Transverse colon (tissue), 4 donors: Measurements from ENCODE around the gene PCP4L1. TPM values are rescaled to one million over a fixed set of nuclear protein-coding genes. Genes with fewer than 3 reads are reported as not detected.
"Not testable (repeated sequence)": the region's sequence is repeated elsewhere in the genome, so short reads cannot be mapped to it uniquely, and the experiment has no call there.

Experiments
- DNase-seq: peaks from one replicate; pipeline ENCODE4 v3.0.0-alpha.2; 2019
- H3K27ac ChIP-seq, 4 donors: fragments of 200-600 bp; sonication (generic); 2 replicates each; pipeline ENCODE4 v1.5.1; 2016 to 2018; ENCODE audit warnings: inconsistent platforms in 4 of 4
- H3K27me3 ChIP-seq: fragments of 200-600 bp; sonication (generic); 2 replicates; pipeline ENCODE4 v1.5.1; 2017; ENCODE audit warnings: inconsistent platforms
- H3K36me3 ChIP-seq, 4 donors: fragments of 200-600 bp; sonication (generic); 2 replicates each; pipeline ENCODE4 v1.5.1; 2017 to 2019; ENCODE audit warnings: inconsistent platforms in 4 of 4
- H3K4me1 ChIP-seq, 4 donors: fragments of 200-600 bp; sonication (generic); 2 replicates each; pipeline ENCODE4 v1.5.1; 2017 to 2020; ENCODE audit warnings: inconsistent platforms in 4 of 4
- H3K4me3 ChIP-seq, 4 donors: fragments of 200-600 bp; sonication (generic); 1 replicate in 1 of 4; 2 replicates in 3 of 4; pipeline versions ENCODE4 v1.5.1 to v1.6.1; 2017 to 2019; ENCODE audit warnings: inconsistent platforms in 4 of 4
- H3K9me3 ChIP-seq, 2 donors: fragments of 200-600 bp; sonication (generic); 2 replicates each; pipeline ENCODE4 v1.5.1; 2017 to 2019; ENCODE audit warnings: inconsistent platforms in 2 of 2
- EP300 ChIP-seq: sonication (generic); formaldehyde crosslinking; IDR thresholded peaks from one replicate; pipeline ENCODE4 v1.6.1; 2017; ENCODE audit warnings: antibody characterized with exemption, low read depth
- POLR2A ChIP-seq: fragments of 450-650 bp; IDR thresholded peaks from one replicate; pipeline ENCODE4 v1.6.1; 2016; ENCODE audit warnings: antibody characterized with exemption, mild to moderate bottlenecking, moderate library complexity
- POLR2AphosphoS5 ChIP-seq, 3 donors: sonication (generic); formaldehyde crosslinking; IDR thresholded peaks; one replicate each; pipeline ENCODE4 v1.6.1; 2016; ENCODE audit warnings: antibody characterized with exemption in 3 of 3
- WGBS, 2 donors: methylation state at CpG; one replicate each; pipeline ENCODE4 v1.1.5; 2018; ENCODE audit warnings: low coverage in 1 of 2; 5-methylcytosine and 5-hydroxymethylcytosine counted together
- in situ Hi-C, 4 donors: fragments of 200-750 bp; cut with MboI; loops; one replicate each; pipeline versions ENCODE4 v1.15.0 to v1.15.1; 2017; ENCODE audit warnings: low sequenced_read_pairs in 3 of 4, low pct_ligation_motif_present in 1 of 4, low pct_unique_long_range_greater_than_20kb in 1 of 4
- intact Hi-C: fragments of 100-400 bp; cut with DNase I; formaldehyde crosslinking; loops from one replicate; pipeline ENCODE4 v1.15.1; 2023; ENCODE audit warnings: low total_unique reads
- total RNA-seq, 4 donors: library from RNA; depleted of rRNA; stranded (reverse); fragments of >200 nt; gene quantifications; one replicate each; pipeline ENCODE4 v1.1.0, GENCODE V29; 2016
- TF ChIP-seq, protein P1 (sequence below), 5 experiments: fragments of 200-600 bp in 3 of 5; fragments of 450-650 bp in 2 of 5; sonication (generic) in 3 of 5; IDR thresholded peaks; 1 replicate in 2 of 5; 2 replicates in 3 of 5; pipeline ENCODE4 v1.5.1; 2016 to 2017; ENCODE audit warnings: antibody characterized with exemption in 5 of 5, inconsistent platforms in 3 of 5, mild to moderate bottlenecking in 2 of 5, moderate library complexity in 1 of 5

Gene PCP4L1
- total RNA-seq, 4 donors from 2014 or later: 1.8 to 2.1 TPM; not detected in 2

DNA sequence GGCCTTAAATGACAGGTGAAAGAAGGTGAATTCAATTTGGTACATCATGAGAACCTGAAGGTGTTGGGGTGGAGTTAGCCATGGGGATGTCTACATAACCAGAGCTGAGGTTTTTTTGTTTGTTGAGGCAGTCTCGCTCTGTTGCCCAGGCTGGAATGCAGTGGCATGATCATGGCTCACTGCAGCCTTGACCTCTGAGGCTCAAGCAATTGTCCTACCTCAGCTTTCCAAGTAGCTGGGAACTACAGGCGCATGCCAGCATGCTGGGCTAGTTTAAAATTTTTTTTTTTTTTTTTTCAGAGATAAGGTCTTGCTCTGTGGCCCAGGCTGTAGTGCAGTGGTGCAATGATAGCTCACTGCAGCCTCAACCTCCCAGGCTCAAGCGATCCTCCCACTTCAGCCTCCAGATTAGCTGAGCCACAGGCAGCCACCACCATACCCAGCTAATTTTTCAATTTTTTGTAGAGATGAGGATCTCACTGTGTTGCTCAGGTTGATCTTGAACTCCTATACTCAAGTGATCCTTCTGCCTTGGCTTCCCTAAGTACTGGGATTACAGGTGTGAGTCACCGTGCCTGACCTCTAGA is 53.1 kb downstream of the PCP4L1 start:
- H3K9me3 ChIP-seq: no peaks in the 10 kb centered on the region
- in situ Hi-C loops (no loop called here), intact Hi-C loops (no loop called here)
- H3K4me1 ChIP-seq: peaks cover 0 to 17% (median 4%) of the 10 kb centered on the region in 4 donors
- no peaks in the 10 kb centered on the region for H3K27me3 ChIP-seq
- H3K36me3 ChIP-seq: no peaks in the 10 kb centered on the region
- no peak for DNase-seq
- 93% methylated on average over 4 of the region's 4 CpGs; no CpG with 5 or more reads in 1 of the 2 donors for WGBS, 2 donors
- H3K4me3 ChIP-seq: no peak overlapping the region
- TF ChIP-seq POLR2A (no peak), EP300 (no peak), POLR2AphosphoS5 (IDR thresholded peaks at IDR 0.05) (no peak)
- TF ChIP-seq, protein P1, sequence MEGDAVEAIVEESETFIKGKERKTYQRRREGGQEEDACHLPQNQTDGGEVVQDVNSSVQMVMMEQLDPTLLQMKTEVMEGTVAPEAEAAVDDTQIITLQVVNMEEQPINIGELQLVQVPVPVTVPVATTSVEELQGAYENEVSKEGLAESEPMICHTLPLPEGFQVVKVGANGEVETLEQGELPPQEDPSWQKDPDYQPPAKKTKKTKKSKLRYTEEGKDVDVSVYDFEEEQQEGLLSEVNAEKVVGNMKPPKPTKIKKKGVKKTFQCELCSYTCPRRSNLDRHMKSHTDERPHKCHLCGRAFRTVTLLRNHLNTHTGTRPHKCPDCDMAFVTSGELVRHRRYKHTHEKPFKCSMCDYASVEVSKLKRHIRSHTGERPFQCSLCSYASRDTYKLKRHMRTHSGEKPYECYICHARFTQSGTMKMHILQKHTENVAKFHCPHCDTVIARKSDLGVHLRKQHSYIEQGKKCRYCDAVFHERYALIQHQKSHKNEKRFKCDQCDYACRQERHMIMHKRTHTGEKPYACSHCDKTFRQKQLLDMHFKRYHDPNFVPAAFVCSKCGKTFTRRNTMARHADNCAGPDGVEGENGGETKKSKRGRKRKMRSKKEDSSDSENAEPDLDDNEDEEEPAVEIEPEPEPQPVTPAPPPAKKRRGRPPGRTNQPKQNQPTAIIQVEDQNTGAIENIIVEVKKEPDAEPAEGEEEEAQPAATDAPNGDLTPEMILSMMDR (IDR thresholded peaks at IDR 0.05): no peak
- no peak overlapping the region for H3K27ac ChIP-seq

DNA sequence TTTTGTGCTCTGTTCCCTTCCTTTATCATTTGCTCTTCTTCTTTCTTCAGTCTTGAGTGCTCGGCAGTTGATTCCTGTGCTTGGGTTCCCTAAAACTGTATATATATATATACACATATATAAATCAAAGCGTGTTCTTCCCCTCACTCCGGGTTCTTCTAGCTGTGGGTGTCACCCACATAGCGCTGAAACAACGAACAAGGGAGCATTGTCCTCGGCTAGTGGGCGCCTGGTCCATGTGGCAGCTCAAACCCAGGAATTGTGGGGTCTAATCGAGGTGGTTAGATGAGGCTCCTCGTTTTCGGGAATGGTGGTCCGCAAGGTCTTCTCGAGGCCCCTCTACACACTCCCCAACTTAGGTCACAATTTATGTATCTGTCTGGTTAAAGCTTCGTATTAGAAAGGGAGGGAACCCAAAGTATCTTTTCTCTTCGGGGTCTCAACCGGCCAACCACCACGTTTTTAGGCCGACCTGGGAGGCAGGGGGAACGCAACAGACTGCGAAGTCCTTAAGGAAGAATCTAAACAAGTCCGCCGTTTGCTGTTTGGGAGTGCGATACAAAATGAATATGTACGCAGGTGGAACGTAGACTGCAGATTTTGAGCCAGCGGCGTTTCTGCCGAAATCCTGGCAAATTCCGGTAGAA is 55.1 kb downstream of the PCP4L1 start:
- H3K27ac ChIP-seq: peak overlapping the region; percentile 89 to 95 (median 92)
- H3K27me3 ChIP-seq: no peaks in the 10 kb centered on the region
- WGBS, 2 donors: 16 to 27% methylated on average over 16 to 28 of the region's 28 CpGs
- TF ChIP-seq POLR2AphosphoS5 (IDR thresholded peaks at IDR 0.05): no peak
- no peak for TF ChIP-seq POLR2A
- no peak for TF ChIP-seq EP300
- TF ChIP-seq, protein P1 (IDR thresholded peaks at IDR 0.05): no peak
- no peak for DNase-seq
- peak overlapping the region; percentile 77 to 94 (median 84) for H3K4me3 ChIP-seq
- in situ Hi-C loops (no loop called here), intact Hi-C loops (no loop called here)
- no peaks in the 10 kb centered on the region for H3K9me3 ChIP-seq
- H3K4me1 ChIP-seq: peaks cover 0 to 17% (median 4%) of the 10 kb centered on the region in 4 donors
- no peaks in the 10 kb centered on the region for H3K36me3 ChIP-seq

DNA sequence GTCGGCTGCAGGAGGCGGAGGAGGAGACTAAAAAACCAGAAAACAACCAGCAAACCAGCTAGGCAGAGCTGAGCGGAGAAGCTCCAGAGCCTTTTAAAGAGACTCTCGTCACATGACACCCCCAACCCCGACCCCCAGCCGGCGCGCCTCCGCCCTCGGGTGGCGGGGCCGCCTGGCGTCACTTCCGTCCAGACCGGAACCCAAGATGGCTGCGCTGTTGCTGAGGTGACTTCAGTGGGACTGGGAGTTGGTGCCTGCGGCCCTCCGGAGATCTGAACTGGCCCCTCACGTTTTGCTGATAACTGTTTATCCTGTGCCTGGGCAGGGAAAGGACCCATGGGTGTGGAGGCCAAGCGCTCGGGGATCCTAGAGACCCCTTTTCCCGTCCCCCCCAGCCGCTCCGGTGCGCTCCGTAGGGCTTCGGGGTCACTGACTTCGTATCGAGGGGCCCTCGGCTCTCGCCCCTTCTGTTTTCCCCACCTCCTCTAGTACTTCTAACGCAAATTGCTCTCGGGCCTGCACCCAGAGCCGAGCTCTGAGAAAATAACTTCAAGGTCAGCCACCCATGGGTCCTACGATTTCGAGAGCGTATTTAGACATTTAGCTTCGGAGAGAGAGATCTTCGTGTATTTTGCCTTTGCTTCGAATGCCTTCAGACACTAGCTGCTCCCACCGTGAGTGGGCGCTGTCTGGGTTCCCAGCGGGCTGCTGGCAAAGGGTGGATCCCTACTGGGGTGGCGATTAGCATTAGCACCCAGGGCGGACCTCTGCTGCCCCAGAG is 55.8 kb downstream of the PCP4L1 start, which contains the start of gene SDHC:
Gene SDHC, plus strand, starts transcription at position 181 of the 781 bp plus-strand sequence. Its CDS starts 25 bp downstream, at position 206.
- in situ Hi-C loops: no loop called here
- intact Hi-C loops: no loop called here
- Histone ChIP-seq H3K9me3 (no peaks in the 10 kb centered on the region), H3K27ac (peak within 1 kb of the TSS; percentile 89 to 95 (median 92)), H3K4me1 (peaks cover 0 to 17% (median 4%) of the 10 kb centered on the region in 4 donors), H3K27me3 (no peaks in the 10 kb centered on the region), H3K36me3 (no peaks in the 10 kb centered on the region), H3K4me3 (peak within 1 kb of the TSS; percentile 77 to 94 (median 84))
- 1% methylated on average over 45 of the region's 45 CpGs; no CpG with 5 or more reads in 1 of the 2 donors for WGBS, 2 donors
- TF ChIP-seq EP300 (no peak), POLR2AphosphoS5 (IDR thresholded peaks at IDR 0.05) (peak; percentile 84 to 95 (median 91)), POLR2A (peak; percentile 85)
- TF ChIP-seq, protein P1 (IDR thresholded peaks at IDR 0.05): peak in 3 of 5 experiments; percentile 22 to 26 (median 22)
- DNase-seq: peak; percentile 91

DNA sequence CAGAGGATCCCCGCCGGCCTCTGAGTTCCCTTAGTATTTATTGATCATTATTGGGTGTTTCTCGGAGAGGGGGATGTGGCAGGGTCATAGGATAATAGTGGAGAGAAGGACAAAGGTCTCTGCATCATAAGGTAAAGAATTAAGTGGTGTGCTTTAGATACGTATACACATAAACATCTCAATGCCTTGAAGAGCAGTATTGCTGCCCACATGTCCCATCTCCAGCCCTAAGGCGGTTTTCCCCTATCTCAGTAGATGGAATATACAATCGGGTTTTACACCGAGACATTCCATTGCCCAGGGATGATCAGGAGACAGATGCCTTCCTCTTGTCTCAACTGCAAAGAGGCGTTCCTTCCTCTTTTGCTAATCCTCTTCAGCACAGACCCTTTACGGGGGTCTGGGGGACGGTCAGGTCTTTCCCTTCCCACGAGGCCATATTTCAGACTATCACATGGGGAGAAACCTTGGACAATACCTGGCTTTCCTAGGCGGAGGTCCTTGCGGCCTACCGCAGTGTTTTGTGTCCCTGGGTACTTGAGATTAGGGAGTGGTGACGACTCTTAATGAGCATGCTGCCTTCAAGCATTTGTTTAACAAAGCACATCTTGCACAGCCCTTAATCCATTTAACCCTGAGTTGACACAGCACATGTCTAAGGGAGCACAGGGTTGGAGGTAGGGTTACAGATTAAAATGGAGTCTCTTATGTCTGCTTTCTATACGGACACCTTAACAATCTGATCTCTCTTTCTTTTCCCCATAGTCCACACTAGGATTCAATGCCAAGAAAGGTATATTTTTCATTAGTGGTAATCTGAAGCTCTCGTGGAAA is 57.5 kb downstream of the PCP4L1 start:
- H3K4me1 ChIP-seq: peaks cover 0 to 17% (median 4%) of the 10 kb centered on the region in 4 donors
- in situ Hi-C loops, DNase-seq, H3K27ac ChIP-seq, H3K4me3 ChIP-seq, H3K9me3 ChIP-seq, H3K27me3 ChIP-seq, intact Hi-C loops, H3K36me3 ChIP-seq: not testable (repeated sequence)
- WGBS, 2 donors: 76 to 79% methylated on average over 14 to 17 of the region's 17 CpGs
